DND-41 (cell line): ENCODE data around the gene SLC6A4.

Experiments used
- ATAC-seq: fragments of 200-7000 bp; cut with Tn5 transposase; 3 replicates; pipeline ENCODE4 v1.9.1; 2021; ENCODE audit warnings: low read depth; ENCODE audit not compliant: insufficient read depth
- DNase-seq: peaks from one replicate; pipeline ENCODE4 v3.0.0-alpha.2; 2020
- H2AFZ ChIP-seq: 2 replicates; pipeline ENCODE4 v1.6.0; 2012; ENCODE audit warnings: low read depth, low read length
- H3K27ac ChIP-seq: 2 replicates; pipeline ENCODE4 v1.5.1; 2012; ENCODE audit warnings: low read length, inconsistent platforms
- H3K27me3 ChIP-seq: fragments of 200-600 bp; sonication (generic); 2 replicates; pipeline ENCODE4 v1.6.0; 2012; ENCODE audit warnings: low read length, mild to moderate bottlenecking, inconsistent platforms; ENCODE audit not compliant: insufficient read depth, poor library complexity
- H3K36me3 ChIP-seq: 2 replicates; pipeline ENCODE4 v1.5.1; 2012; ENCODE audit warnings: low read length, inconsistent platforms; ENCODE audit not compliant: insufficient read depth
- H3K4me1 ChIP-seq: 2 replicates; pipeline ENCODE4 v1.5.1; 2012; ENCODE audit warnings: mild to moderate bottlenecking, low read length; ENCODE audit not compliant: insufficient read depth
- H3K4me2 ChIP-seq: 2 replicates; pipeline ENCODE4 v1.6.0; 2012; ENCODE audit warnings: mild to moderate bottlenecking, moderate library complexity, low read length, inconsistent platforms; ENCODE audit not compliant: insufficient read depth
- H3K4me3 ChIP-seq, 2 experiments: fragments of 200-600 bp in 1 of 2; shearing (Covaris generic) in 1 of 2; 2 replicates each; pipeline ENCODE4 v1.5.1; 2012 to 2016; ENCODE audit warnings: inconsistent platforms in 2 of 2, low read length in 2 of 2, mild to moderate bottlenecking in 2 of 2, low read depth in 1 of 2, moderate library complexity in 1 of 2
- H3K79me2 ChIP-seq: 2 replicates; pipeline ENCODE4 v1.6.0; 2012; ENCODE audit warnings: low read length, inconsistent platforms; ENCODE audit not compliant: insufficient read depth
- H3K9ac ChIP-seq: 2 replicates; pipeline ENCODE4 v1.6.0; 2012; ENCODE audit warnings: low read depth, mild to moderate bottlenecking, inconsistent platforms, low read length, moderate library complexity
- H3K9me3 ChIP-seq: 2 replicates; pipeline ENCODE4 v1.5.1; 2012; ENCODE audit warnings: low read length, moderate library complexity, mild to moderate bottlenecking, inconsistent platforms; ENCODE audit not compliant: insufficient read depth, severe bottlenecking
- H4K20me1 ChIP-seq: 2 replicates; pipeline ENCODE4 v1.6.0; 2012; ENCODE audit warnings: low read length; ENCODE audit not compliant: insufficient read depth
- EZH2 ChIP-seq: IDR thresholded peaks from 3 replicates; pipeline ENCODE4 v1.6.1; 2012; ENCODE audit warnings: borderline replicate concordance, low read depth, mild to moderate bottlenecking, moderate library complexity, low read length, inconsistent platforms; ENCODE audit not compliant: severe bottlenecking
- TF ChIP-seq, protein P1 (sequence below): IDR thresholded peaks from 2 replicates; pipeline ENCODE4 v1.5.1; 2012; ENCODE audit warnings: borderline replicate concordance, low read length, moderate library complexity, mild to moderate bottlenecking; ENCODE audit not compliant: poor library complexity, severe bottlenecking; ENCODE audit errors: extremely low read depth

The SLC6A4 gene

DNA sequence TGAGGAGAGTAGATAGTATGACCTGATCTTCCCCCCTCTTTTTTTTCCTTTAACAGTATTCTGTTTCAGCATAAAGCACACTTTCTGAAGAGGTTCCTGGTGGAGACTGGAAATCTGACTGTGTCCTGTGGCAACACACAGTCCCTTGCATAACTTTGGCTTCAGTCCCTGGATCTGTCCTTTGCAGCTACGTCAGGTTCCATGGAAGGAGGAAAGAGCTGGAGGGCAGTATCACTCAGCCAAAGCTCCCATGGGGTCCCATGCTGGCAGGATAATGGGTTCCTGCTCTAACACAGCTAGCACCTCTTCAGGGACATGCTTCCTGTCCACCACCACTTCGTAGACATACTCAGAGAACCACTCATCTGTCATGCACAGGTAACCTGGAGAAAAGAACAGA lies 13.3 kb upstream of the SLC6A4 start:
- no peaks in the 10 kb centered on the region for H3K4me1 ChIP-seq
- no peaks in the 10 kb centered on the region for H4K20me1 ChIP-seq
- H3K27me3 ChIP-seq, result no peaks in the 10 kb centered on the region
- no peaks in the 10 kb centered on the region for H3K9me3 ChIP-seq
- H3K4me2 ChIP-seq, result no peak overlapping the region
- DNase-seq (no peak), ATAC-seq (no peak)
- no peaks in the 10 kb centered on the region for H3K79me2 ChIP-seq
- no peak overlapping the region for H3K4me3 ChIP-seq
- H3K27ac ChIP-seq, result no peak overlapping the region
- peaks cover 69% of the 10 kb centered on the region for H3K36me3 ChIP-seq
- TF ChIP-seq, protein P1, sequence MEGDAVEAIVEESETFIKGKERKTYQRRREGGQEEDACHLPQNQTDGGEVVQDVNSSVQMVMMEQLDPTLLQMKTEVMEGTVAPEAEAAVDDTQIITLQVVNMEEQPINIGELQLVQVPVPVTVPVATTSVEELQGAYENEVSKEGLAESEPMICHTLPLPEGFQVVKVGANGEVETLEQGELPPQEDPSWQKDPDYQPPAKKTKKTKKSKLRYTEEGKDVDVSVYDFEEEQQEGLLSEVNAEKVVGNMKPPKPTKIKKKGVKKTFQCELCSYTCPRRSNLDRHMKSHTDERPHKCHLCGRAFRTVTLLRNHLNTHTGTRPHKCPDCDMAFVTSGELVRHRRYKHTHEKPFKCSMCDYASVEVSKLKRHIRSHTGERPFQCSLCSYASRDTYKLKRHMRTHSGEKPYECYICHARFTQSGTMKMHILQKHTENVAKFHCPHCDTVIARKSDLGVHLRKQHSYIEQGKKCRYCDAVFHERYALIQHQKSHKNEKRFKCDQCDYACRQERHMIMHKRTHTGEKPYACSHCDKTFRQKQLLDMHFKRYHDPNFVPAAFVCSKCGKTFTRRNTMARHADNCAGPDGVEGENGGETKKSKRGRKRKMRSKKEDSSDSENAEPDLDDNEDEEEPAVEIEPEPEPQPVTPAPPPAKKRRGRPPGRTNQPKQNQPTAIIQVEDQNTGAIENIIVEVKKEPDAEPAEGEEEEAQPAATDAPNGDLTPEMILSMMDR, result no peak
- TF ChIP-seq EZH2, result no peak
- no peak overlapping the region for H3K9ac ChIP-seq
- H2AFZ ChIP-seq, result no peak overlapping the region

DNA sequence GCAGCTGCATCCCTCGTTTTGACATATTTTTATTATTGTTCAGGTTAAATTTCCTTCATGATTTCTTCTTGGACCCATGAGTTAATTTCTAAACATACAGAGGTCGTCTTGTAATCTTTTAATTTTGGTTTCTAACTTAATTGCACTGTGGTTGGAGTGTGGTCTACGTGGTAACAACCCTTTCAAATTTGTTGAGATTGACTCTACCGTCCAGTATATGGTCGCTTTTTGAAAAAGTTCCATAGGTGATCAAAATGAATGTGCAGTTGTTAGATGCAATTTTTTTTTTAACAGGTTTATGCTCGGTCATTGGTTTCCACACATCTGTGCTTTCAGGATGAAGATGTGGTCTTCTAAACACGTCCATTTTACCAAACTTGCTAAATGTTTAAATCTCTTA lies 11.0 kb upstream of the SLC6A4 start:
- DNase-seq, result no peak
- Histone ChIP-seq H3K79me2 (no peaks in the 10 kb centered on the region), H3K4me2 (no peak overlapping the region), H3K27ac (no peak overlapping the region), H3K27me3 (no peaks in the 10 kb centered on the region), H3K9me3 (no peaks in the 10 kb centered on the region), H3K9ac (no peak overlapping the region), H3K4me1 (no peaks in the 10 kb centered on the region), H4K20me1 (no peaks in the 10 kb centered on the region), H3K36me3 (peaks cover 49% of the 10 kb centered on the region), H2AFZ (no peak overlapping the region), H3K4me3 (no peak overlapping the region)
- ATAC-seq, result no peak
- TF ChIP-seq EZH2, result no peak
- TF ChIP-seq, protein P1, result no peak

GRCh38 chr17:30244853-30245385 lies 9.4 kb upstream of the SLC6A4 start:
- Histone ChIP-seq H3K9ac (no peak overlapping the region), H3K27me3 (no peaks in the 10 kb centered on the region), H2AFZ (no peak overlapping the region), H3K4me2 (no peak overlapping the region), H3K4me1 (no peaks in the 10 kb centered on the region), H3K36me3 (peaks cover 34% of the 10 kb centered on the region), H3K4me3 (no peak overlapping the region), H3K79me2 (no peaks in the 10 kb centered on the region), H4K20me1 (no peaks in the 10 kb centered on the region), H3K9me3 (no peaks in the 10 kb centered on the region), H3K27ac (no peak overlapping the region)
- TF ChIP-seq, protein P1, result no peak
- TF ChIP-seq EZH2, result no peak
- DNase-seq, result no peak
- ATAC-seq, result no peak

- DNase-seq (no peak), ATAC-seq (no peak)
- TF ChIP-seq EZH2, result no peak
- TF ChIP-seq, protein P1, result no peak
- Histone ChIP-seq H3K4me2 (no peak overlapping the region), H4K20me1 (no peaks in the 10 kb centered on the region), H3K36me3 (peaks cover 20% of the 10 kb centered on the region), H3K9me3 (no peaks in the 10 kb centered on the region), H3K4me1 (no peaks in the 10 kb centered on the region), H2AFZ (no peak overlapping the region), H3K79me2 (no peaks in the 10 kb centered on the region), H3K9ac (no peak overlapping the region), H3K27ac (no peak overlapping the region), H3K27me3 (no peaks in the 10 kb centered on the region), H3K4me3 (no peak overlapping the region)
These were observed 8.1 kb upstream of the SLC6A4 start for GRCh38 chr17:30243568-30243967.
